ENCODE measurements around the gene ADCY3. TPM values are rescaled to one million over a fixed set of nuclear protein-coding genes. Genes with fewer than 3 reads are reported as not detected.

Gene ADCY3
- total and polyA plus RNA-seq, 2 of the 4 experiments (the other 2 are of a cell fraction) = 17.4 to 46.1 TPM

DNA sequence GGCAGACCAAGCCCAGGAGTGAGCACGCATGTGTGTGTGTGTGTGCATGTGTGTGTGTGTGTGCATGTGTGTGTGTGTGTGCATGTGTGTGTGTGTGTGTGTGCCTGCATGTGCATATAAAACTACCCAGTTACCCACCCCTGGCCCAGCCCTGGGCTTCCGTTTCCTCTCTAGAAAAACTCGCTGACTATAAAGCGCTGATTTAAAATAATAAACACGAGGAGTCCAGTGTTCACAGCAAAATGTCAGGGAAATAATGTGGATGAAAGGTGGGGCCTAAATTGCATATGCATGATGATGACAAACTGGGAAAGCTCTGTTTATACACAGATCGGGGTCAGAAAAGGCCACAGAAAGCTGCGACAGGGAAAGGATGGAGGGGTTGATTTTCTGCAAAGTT is 7.5 kb downstream of the ADCY3 start:
- no peak overlapping the region for H3K56ac ChIP-seq (ENCODE audit: extremely low read depth, insufficient read depth, low read length)
- peak overlapping the region; percentile 32 for H2AFZ ChIP-seq (replicated peaks; ENCODE audit: low read length, poor library complexity)
- no peak overlapping the region for H3K23ac ChIP-seq (ENCODE audit: low read depth, low read length)
- H2BK20ac ChIP-seq (ENCODE audit: low read depth, low read length) = no peak overlapping the region
- peak overlapping the region; percentile 50; the same call in 1 of the 2 replicates for H3K27ac ChIP-seq (ENCODE audit: insufficient read depth, low read length)
- no peak overlapping the region for H2AK5ac ChIP-seq (ENCODE audit: low read depth, low read length)
- H2AK9ac ChIP-seq (replicated peaks; ENCODE audit: low read depth, low read length, poor library complexity) = no peak overlapping the region
- no peak overlapping the region for H3K14ac ChIP-seq (replicated peaks; ENCODE audit: low read depth, low read length)
- peaks cover 18% of the 10 kb centered on the region for H3K9me1 ChIP-seq (ENCODE audit: insufficient read depth, low read length)
- H2BK5ac ChIP-seq (ENCODE audit: low read depth, low read length, poor library complexity, severe bottlenecking) = no peak overlapping the region
- H4K91ac ChIP-seq (ENCODE audit: insufficient read depth, low read depth, low read length) = 0 out of 2 replicates have a peak overlapping the region, but pooled peaks have one; percentile 15
- no peak overlapping the region; the same call in 1 of the 2 replicates for H4K5ac ChIP-seq (ENCODE audit: low read depth, low read length)
- H4K8ac ChIP-seq (ENCODE audit: low read depth in 2 of 2, low read length in 2 of 2) = 0 out of 4 replicates have a peak overlapping the region, but pooled peaks of 1 of the 2 experiments have one; percentile 33
- peak overlapping the region; percentile 23; the same call in 1 of the 2 replicates for H3K4me2 ChIP-seq (ENCODE audit: low read depth, low read length)
- ChIA-PET CTCF (no interaction called here), POLR2A (ENCODE audit: unreplicated experiment) (no interaction called here)
- peak; percentile 72 for DNase-seq
- peaks cover 22% of the 10 kb centered on the region for H4K20me1 ChIP-seq (ENCODE audit: insufficient read depth, low read length)
- no peak overlapping the region for H3K9ac ChIP-seq (ENCODE audit: low read depth, low read length)
- no peak overlapping the region for H3K4me3 ChIP-seq (ENCODE audit: insufficient read depth, low read depth, low read length)
- dilution Hi-C loops (cut with HindIII; ENCODE audit: low sequenced_read_pairs, unreplicated experiment) (no loop called here), intact Hi-C loops (cut with micrococcal nuclease) (no loop called here), in situ Hi-C loops (cut with MboI; ENCODE audit: low sequenced_read_pairs) (no loop called here)
- H3K18ac ChIP-seq (ENCODE audit: low read depth, low read length) = no peak overlapping the region
- peaks cover 5% of the 10 kb centered on the region for H3K9me3 ChIP-seq (ENCODE audit: control insufficient read depth, insufficient read depth, low read length)
- peak; percentile 85 for ATAC-seq (ENCODE audit: low read depth)
- BruUV-seq (replicated peaks) = no TSS peak
- TF ChIP-seq RAD21 (IDR thresholded peaks at IDR 0.05; ENCODE audit: low read length) (no peak), BHLHE40 (IDR thresholded peaks at IDR 0.05; ENCODE audit: low read depth, low read length) (peak; percentile 33; the same call in 1 of the 2 replicates), RCOR1 (IDR thresholded peaks at IDR 0.05; ENCODE audit: insufficient replicate concordance, low read length) (no peak)
- TF ChIP-seq, protein P1, sequence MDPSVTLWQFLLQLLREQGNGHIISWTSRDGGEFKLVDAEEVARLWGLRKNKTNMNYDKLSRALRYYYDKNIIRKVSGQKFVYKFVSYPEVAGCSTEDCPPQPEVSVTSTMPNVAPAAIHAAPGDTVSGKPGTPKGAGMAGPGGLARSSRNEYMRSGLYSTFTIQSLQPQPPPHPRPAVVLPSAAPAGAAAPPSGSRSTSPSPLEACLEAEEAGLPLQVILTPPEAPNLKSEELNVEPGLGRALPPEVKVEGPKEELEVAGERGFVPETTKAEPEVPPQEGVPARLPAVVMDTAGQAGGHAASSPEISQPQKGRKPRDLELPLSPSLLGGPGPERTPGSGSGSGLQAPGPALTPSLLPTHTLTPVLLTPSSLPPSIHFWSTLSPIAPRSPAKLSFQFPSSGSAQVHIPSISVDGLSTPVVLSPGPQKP (IDR thresholded peaks at IDR 0.05; ENCODE audit: borderline replicate concordance, low read depth, low read length) = no peak
- 0% methylated on average over 1 of the region's 7 CpGs; no CpG with 5 or more reads in 1 of the 2 experiments for WGBS, 2 experiments (ENCODE audit: extremely low coverage in 2 of 2, insufficient read length in 1 of 2)
- 0 out of 2 replicates have a peak overlapping the region, but pooled peaks have one; percentile 40 for H3K4ac ChIP-seq (ENCODE audit: low read depth, low read length)
- H3K36me3 ChIP-seq (ENCODE audit: control insufficient read depth, insufficient read depth, low read length) = peaks cover 7% of the 10 kb centered on the region; the same call in 1 of the 2 replicates
- no peak overlapping the region for H2BK15ac ChIP-seq (ENCODE audit: low read depth, low read length)
- H3K79me1 ChIP-seq (ENCODE audit: low read depth in 1 of 2, low read length in 2 of 2) = peaks cover 13 to 61% of the 10 kb centered on the region in 2 experiments; a peak in 2 of 4 replicates
- no peak overlapping the region for H2BK120ac ChIP-seq (ENCODE audit: low read depth, low read length)
- peaks cover 20% of the 10 kb centered on the region for H3K4me1 ChIP-seq (ENCODE audit: control insufficient read depth, insufficient read depth, low read length)
- no peaks in the 10 kb centered on the region for H3K27me3 ChIP-seq (ENCODE audit: control insufficient read depth, insufficient read depth, low read length)

All from IMR-90 (cell line).